ENCODE results near the gene LAMA3.

DNA sequence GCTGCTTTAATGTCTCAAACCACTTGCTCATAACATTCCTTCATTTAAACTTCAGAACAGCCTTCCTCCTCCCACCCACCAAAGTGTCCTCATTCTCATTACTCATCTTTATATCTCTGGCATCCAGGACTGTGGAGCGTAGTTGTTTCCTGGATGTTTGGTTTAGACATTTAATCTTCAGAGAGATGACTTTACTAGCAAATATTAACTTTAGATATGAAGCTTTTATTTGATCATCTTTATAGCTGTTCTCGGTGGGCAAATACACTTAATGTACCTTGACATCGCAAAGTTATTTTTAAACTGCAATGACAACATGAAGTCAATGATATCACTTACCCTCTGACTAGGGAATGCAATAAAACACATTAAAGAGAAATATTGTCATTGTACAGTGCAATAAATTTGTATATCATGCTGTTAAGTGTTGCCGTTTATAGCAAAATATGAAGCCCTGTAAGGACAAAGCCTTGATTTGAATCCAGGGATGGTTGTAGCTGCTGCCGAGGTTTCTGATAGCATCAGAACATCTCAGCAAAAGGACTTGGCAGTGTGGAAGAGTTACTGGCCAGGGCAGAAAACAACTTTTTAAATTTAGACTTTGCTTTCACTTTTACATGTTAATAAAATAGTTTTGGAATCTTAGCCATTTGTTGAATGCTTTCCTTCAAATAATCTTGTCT, 4.6 kb upstream of the LAMA3 start:
- TF ChIP-seq, protein P1, sequence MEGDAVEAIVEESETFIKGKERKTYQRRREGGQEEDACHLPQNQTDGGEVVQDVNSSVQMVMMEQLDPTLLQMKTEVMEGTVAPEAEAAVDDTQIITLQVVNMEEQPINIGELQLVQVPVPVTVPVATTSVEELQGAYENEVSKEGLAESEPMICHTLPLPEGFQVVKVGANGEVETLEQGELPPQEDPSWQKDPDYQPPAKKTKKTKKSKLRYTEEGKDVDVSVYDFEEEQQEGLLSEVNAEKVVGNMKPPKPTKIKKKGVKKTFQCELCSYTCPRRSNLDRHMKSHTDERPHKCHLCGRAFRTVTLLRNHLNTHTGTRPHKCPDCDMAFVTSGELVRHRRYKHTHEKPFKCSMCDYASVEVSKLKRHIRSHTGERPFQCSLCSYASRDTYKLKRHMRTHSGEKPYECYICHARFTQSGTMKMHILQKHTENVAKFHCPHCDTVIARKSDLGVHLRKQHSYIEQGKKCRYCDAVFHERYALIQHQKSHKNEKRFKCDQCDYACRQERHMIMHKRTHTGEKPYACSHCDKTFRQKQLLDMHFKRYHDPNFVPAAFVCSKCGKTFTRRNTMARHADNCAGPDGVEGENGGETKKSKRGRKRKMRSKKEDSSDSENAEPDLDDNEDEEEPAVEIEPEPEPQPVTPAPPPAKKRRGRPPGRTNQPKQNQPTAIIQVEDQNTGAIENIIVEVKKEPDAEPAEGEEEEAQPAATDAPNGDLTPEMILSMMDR (IDR thresholded peaks at IDR 0.05): no peak
- TF ChIP-seq EP300 (IDR thresholded peaks at IDR 0.05): no peak
- TF ChIP-seq POLR2A (IDR thresholded peaks at IDR 0.05): no peak
